Measurements from ENCODE around the gene LRP1.

LRP1 gene

DNA sequence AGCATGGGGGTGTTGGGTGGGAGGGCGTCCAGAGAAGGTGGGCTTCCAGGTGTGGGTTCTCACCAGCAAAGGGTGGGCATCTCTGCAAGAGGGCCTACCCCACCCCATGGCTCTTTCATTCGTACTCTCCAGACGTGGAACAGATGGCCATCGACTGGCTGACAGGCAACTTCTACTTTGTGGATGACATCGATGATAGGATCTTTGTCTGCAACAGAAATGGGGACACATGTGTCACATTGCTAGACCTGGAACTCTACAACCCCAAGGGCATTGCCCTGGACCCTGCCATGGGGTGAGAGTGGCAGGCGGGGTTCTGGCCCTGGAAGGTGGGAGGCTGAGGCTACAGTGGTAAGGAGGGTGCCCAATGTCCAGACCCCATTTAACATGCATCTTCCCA lies 25.8 kb downstream of the LRP1 start:
- DNase-seq (ENCODE audit: low read depth, low spot score) = no peak

DNA sequence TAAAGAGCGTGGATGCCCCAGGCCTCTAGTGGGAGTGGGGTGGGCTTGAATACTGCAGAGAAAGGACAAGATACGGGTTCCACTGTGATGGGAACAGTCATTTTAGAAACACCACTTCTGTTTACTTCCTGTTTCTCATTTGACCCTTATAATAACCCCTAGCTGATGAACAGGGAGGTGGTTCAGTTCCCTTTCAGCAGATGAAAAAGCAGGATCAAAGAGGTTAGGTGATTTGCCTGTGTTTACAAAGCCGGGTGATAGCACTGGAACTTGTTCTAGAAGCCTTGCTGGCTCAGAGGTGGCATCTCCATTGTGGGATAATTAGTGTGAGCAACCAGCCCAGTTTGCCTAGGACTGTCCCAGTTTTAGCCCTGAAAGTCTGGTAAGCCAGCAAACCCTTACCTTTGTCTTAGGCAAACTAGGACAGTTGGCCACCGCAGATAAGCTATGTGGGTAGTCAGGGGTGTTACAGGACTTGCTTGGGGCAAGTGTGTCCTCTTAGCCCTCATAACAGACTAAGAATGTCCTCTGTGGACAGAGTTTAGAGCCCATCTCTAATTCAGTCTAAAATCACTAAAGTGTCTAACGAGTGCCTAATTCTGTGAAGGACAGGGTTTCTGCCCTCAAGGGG lies 26.6 kb downstream of the LRP1 start:
- no peak for DNase-seq (ENCODE audit: low read depth, low spot score)

DNA sequence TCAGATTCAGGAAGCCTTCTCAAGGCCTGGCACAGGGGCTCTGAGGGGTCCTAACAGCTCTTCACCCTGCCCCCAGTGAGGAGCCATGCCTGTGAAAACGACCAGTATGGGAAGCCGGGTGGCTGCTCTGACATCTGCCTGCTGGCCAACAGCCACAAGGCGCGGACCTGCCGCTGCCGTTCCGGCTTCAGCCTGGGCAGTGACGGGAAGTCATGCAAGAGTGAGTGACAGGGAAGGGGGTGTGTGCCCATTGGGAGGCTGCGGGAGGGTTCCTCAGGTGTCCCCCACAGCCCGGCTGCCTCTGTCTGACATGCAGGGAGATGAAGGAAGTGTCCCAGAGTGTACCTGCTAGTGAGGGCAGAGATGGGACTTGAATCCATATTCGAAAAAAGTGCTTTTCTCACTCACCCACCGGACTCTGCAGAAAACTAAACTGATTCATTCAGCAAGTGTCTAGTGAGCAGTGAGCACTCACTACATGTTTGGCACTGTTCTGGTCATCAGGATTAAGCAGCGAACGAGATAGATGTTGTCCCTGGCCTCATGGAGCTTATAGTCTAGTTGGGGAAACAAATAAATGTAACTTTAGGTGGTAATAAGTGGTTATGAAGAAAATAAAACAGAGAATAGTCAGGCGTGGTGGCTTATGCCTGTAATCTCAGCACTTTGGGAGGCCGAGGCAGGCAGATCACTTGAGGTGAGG lies 28.6 kb downstream of the LRP1 start:
- no peak for DNase-seq (ENCODE audit: low read depth, low spot score)

DNA sequence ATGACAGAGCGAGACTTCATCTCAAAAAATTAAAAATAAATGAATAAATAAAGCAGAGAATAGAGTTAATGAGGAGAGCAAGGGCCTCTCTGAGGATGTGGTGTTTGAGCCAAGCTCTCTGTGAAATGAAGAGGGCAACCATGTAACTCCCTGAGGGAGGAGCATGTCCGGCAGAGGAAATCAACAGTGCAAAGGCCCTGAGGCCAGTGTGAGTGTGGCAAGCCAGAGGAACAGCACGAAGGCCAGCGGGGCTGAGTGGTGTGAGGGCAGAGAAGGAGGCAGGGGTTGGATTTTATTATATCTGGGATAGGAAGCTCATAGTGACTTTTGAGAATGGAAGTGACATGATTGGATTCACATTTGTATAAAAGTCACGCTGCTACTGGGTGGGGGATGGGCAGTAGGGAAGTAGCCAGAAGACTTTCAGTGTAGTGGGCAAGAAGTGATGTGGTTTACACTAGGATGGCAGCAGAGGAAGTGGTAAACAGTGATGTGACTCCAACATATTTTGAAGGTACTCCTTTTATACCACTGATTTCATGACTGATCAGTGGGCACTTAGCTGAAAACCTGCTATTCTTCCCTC lies 29.4 kb downstream of the LRP1 start:
- no peak for DNase-seq (ENCODE audit: low read depth, low spot score)

DNA sequence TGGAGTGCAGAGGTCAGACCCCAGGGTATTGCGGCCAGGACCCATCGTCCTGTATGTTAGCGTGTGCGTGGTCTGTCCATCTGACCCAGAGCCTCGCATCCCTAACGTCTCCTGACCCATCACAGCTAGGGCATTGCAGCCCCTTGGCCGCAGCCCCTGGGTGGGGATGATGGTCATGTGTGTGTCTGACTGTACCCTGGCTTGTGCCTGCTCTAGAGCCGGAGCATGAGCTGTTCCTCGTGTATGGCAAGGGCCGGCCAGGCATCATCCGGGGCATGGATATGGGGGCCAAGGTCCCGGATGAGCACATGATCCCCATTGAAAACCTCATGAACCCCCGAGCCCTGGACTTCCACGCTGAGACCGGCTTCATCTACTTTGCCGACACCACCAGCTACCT lies 29.9 kb downstream of the LRP1 start:
- DNase-seq (ENCODE audit: low read depth, low spot score) = no peak

DNA sequence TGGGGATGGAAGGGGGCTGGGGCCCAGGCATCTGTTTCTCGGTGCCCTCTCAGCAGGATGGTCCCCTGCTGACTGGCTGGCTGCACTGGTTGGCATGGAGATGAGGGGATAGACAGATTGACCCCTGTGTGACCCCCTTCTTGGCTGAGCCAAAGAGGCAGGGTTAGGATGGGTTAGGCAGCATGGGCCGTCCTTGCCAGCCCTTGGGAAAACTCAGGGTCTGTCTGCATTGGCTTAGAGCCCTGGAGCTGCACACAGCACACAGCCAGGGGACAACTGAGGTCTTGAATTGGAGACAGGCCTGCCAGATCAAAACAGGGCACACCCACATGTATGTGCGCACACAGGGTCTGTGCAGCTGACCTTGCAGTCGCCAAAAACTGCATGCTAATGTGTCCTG lies 30.4 kb downstream of the LRP1 start:
- DNase-seq (ENCODE audit: low read depth, low spot score) = no peak

DNA sequence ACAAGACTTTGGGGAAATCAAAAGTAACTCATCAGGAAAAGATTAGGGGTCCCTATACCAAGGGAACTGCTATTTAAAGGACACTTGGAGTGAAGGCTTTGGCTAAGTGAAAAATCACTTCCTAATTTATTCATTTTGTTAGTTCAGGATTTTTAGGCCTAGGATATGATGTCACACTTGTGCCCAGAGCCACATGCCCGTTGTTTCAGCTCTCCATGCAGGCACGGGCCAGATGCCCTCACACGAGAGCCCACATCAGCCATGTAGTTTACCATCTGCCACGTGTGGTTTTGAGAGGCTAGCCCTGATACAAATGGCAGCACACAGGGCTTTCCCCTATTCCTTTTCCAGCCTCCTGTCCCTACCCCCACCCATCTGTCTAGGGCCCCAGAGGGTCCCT lies 31.0 kb downstream of the LRP1 start:
- no peak for DNase-seq (ENCODE audit: low read depth, low spot score)

DNA sequence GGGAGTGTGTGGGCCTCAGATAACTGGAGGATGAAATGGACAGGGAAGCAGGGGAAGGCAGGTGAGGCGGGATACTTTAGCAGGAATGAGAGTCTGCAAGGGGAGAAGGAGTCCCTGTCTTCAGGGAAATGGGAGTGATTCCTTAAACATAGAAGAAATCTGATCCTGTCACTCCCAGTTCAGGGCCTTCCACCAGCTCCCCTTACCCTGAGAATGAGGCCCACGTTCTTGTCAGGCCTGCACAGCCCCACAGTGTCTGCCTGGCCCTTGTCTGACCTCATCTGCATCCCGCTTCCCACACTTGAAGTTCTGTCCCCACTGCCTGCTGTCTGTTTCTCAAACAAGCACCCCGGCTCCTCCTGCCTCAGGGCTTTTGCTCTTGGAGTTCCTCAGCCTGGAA lies 31.8 kb downstream of the LRP1 start:
- DNase-seq (ENCODE audit: low read depth, low spot score) = no peak

DNA sequence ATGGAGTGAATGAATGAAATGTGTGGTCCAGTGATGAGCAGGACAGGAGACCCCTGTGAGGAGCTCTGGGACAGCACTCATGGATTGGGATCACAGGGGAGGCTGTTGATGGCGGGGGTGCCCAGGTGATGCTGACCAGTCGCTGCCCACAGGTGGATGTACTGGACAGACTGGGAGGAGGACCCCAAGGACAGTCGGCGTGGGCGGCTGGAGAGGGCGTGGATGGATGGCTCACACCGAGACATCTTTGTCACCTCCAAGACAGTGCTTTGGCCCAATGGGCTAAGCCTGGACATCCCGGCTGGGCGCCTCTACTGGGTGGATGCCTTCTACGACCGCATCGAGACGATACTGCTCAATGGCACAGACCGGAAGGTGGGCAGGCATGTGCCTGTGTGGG lies 32.5 kb downstream of the LRP1 start:
- DNase-seq (ENCODE audit: low read depth, low spot score) = no peak

DNA sequence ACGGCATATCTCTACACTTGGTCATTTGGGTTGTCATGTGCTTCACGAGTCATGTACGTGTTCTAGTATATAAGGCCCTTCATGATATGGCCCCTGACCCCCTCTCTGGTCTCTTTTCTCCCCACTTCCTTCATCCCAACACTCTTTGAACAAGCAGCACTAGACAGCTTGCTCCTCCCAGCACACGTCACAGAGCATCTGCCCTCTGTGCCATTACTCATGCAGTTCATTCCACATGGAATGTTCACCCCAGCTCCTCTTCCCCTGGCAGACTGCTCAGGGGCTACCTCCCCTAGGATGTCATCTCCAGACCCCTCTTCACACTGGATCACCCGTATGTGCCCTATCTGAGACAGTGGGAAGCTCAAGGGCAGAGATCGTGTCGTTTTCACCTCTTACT lies 33.2 kb downstream of the LRP1 start:
- no peak for DNase-seq (ENCODE audit: low read depth, low spot score)

DNA sequence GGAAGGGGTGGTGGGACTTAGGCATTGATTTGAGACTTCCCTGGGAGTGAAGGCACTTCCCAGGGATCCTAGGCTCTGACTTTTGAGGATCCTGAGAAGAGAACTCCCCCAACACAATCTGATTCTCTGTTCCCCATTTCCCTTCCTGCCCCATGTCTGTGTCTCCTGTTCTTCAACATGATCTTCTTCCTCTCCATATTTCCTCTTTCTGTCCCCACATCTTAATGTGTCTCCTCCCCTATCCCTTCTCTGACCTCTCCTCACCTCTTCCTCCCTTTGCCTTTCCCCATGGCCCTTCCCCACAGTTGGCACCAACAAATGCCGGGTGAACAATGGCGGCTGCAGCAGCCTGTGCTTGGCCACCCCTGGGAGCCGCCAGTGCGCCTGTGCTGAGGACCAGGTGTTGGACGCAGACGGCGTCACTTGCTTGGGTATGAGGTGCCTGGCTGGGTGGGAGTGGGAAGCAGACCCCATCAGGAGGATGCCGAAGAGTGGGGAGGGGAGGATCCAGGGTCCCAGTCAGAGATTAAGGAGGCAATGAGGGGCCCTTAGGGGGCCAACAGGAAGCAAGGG lies 34.4 kb downstream of the LRP1 start:
- no peak for DNase-seq (ENCODE audit: low read depth, low spot score)

DNA sequence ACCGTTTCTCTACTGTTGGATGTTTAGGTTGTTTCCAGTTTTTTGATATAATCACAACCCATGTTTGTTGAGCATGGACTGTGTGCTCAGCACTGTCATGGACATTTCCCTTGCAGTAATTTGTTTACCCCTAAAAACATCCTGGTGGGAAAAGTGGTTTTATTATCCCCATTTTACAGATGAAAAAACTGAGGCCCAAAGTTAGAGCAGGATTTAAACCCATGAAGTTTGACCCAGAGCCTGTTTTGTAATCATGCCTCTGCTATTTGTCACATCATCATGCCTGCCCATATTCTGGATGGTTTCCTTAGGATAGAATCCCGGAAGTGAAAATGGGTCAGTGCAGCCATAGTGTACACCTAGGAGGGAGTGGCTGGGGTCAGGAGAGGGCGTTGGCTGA lies 36.2 kb downstream of the LRP1 start:
- no peak for DNase-seq (ENCODE audit: low read depth, low spot score)

DNA sequence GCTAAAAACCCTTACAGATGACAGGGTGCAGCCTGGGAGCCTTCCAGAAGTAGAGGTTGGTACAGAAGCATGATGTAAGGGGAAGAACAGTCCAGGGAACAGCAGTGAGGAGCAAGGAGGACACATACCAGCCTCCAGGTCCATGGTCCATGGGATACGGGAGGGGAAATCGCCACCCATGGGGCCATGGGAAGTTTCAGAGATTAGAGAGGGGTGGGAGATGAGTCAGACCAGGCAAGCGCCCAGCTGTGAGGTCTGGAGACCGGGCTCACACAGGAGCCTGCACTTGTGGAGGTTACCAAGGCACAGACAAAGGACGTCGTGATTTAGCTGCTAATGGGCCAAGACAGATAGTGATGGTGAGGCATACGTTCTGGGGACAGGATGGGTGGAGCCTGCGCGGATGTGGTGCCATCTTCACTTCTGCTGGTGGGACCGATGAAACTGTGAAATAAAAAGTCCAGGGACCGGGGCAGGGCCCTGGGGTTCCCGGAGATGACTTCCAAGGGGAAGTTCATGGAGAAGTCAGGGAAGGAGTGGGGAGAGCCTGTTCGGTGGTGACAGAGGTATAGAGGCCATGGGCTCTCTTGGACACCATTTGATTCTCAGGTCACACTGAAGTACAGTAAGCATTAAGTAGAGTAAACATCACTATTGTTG lies 36.8 kb downstream of the LRP1 start:
- DNase-seq (ENCODE audit: low read depth, low spot score) = no peak

DNA sequence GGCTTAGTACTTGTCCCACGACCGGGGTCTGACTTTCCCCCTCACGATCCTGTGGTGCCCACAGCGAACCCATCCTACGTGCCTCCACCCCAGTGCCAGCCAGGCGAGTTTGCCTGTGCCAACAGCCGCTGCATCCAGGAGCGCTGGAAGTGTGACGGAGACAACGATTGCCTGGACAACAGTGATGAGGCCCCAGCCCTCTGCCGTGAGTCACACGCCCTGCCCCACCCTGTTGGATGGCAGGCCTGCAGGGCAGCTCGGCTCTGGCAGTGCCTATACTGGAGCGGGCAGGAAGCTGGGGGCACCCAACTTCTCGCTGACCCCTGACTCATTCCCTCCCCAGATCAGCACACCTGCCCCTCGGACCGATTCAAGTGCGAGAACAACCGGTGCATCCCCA lies 37.5 kb downstream of the LRP1 start:
- DNase-seq (ENCODE audit: low read depth, low spot score) = no peak

DNA sequence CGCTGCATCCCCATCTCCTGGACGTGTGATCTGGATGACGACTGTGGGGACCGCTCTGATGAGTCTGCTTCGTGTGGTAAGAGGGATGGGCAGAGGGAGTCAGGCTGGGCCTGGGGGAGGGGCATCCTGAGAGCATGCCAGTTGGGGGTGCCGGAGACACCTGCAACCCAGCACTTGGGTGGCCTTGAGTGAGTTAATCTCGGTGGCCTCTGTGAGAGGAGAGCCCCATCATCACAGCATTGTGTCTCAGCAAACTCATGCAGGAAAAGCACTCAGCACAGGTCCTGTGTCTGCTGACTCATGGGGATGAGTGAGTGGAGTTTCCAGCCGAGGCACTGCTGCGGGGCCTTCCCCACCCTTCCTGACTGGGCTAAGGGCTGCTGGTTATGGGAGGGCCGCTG lies 38.7 kb downstream of the LRP1 start:
- no peak for DNase-seq (ENCODE audit: low read depth, low spot score)

DNA sequence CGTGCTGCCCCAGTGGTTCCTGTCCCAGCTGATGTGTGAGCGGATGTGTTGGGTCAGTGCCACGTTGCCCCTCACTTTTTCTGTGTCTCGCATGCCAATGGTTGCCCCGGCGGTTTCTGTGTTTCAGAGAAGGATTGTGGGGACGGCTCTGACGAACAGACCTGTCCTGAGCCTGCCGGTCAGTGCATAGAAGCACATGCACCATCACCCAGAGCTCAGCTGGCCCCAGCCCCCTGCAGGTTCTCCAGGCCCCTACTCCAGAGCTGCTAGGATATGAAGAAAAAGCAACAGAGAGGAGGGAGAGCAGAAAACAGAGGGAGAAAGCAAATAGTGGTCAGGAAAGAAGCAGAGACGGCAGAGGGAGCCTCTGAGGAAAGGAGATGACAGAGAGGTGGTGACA lies 39.8 kb downstream of the LRP1 start:
- DNase-seq (ENCODE audit: low read depth, low spot score) = no peak

DNA sequence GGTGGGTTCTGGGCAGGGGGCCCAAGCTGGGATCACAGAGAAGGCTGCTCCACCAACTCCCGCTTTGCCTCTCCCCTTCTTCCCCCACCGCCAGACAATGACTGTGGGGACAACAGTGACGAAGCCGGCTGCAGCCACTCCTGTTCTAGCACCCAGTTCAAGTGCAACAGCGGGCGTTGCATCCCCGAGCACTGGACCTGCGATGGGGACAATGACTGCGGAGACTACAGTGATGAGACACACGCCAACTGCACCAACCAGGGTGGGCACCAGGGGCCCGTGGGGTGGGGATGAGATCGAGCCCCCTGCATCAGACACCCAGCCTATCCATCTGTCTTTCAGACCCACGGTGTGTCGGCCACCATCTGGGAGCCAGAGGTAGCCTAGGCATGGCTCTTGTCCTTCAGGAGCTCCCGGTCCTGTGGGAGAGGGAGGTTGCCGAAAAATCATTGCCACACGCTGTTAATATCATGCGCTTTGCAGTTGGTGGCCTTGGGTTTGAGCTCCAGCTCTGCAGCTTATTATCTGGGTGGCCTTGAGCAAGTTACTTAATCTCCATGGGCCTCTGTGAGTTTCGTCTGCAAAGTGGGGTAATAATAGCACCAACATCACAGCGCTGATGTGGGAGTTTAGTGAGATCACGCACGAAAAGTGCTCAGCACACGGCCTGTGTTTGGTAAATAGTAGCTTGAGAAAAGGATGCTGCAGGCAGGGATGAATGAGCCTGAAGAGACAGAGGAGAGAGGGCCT lies 40.9 kb downstream of the LRP1 start:
- no peak for DNase-seq (ENCODE audit: low read depth, low spot score)

DNA sequence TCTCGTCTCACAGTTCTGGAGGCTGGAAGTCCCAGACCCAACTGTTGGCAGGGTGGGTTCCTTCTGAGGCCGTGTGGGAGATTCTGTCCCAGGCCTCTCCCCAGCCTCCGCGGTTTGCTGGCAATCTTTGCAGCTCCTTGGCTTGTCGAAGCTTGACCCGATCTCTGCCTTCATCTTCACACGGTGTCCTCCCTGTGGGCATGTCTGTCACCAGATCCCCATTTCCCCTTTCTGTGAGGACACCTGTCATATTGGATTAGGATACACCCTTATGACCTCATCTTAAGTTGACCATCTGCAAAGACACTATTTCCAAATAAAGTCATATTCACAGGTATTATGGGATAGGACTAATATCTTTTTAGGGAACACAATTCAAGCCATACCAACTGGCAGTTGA lies 41.7 kb downstream of the LRP1 start:
- no peak for DNase-seq (ENCODE audit: low read depth, low spot score)

DNA sequence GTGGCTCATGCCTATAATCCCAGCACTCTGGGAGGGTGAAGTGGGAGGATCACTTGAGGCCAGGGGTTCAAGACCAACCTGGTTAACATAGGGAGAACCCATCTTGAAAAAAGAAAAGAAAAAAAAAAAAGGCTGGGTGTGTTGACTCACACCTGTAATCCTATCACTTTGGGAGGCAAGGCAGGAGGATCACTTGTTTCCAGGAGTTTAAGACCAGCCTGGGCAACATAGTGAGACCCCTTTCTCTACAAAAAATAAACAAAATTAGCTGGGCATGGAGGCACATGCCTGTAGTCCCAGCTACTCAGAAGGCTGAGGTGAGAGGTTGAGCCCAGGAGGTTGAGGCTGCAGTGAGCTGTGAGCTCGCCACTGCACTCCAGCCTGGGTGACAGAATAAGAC lies 42.1 kb downstream of the LRP1 start:
- DNase-seq (ENCODE audit: low read depth, low spot score) = no peak

DNA sequence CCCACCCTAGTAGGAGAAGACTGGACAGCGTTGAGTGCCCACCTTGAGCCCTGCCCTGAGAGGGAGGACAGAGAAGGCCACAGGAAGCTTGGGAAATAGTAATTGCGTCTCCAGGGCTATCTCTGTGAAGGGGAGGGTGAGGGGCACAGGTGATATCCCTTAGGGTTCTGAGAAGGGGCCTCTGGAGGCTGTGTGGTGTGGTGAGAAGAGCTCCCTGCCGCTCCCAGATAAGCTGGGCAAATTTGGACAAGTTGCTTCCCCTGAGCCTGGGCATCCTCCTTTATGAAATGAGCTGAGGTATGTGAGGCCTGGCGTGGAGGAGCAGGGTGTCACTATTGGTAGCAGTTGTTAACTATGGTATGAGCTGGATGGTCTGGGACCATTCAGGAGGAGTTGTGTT lies 42.6 kb downstream of the LRP1 start:
- no peak for DNase-seq (ENCODE audit: low read depth, low spot score)

DNA sequence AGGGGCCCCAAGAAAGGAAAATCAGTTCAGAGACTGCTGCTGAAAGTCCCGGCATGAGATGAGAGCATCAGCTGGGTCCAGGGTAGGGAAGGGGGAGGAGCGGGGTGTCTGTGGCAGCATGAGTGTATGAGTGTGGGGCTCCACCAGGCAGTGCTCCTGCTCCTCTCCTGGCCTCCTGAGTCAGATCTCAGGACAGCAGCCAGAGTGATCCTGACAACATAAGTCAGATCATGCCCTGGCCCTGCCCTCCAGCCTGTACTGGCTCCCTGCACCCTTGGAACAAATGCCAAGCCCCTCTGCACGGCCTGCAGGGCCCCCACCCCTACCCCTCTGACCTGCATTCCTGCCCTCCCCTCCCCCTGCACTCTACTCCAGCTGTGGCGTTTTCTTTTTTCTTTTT lies 43.4 kb downstream of the LRP1 start:
- no peak for DNase-seq (ENCODE audit: low read depth, low spot score)

DNA sequence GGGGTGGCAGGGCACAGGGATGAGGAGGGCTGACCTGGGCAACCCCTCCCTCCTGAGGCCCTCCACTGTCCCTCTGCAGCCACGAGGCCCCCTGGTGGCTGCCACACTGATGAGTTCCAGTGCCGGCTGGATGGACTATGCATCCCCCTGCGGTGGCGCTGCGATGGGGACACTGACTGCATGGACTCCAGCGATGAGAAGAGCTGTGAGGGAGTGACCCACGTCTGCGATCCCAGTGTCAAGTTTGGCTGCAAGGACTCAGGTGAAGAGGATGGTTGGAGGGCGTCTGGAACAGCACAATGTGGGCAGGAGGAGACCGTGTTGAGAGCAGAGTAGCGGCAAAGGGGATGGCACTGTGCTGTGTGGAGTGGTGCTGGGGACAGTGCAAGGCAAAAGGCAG lies 44.8 kb downstream of the LRP1 start:
- no peak for DNase-seq (ENCODE audit: low read depth, low spot score)
